Upper lobe of left lung (tissue), 6 donors: ENCODE data around the gene SPINK14. TPM values are rescaled to one million over a fixed set of nuclear protein-coding genes. Genes with fewer than 3 reads are reported as not detected.

Experiments used
- ATAC-seq, 2 donors: fragments of 200-7000 bp; cut with Tn5 transposase; one replicate each; pipeline ENCODE4 v1.9.1; 2022; ENCODE audit warnings: mild to moderate bottlenecking in 2 of 2, moderate library complexity in 2 of 2; ENCODE audit not compliant: low FRiP score in 2 of 2
- DNase-seq, 2 donors: peaks; one replicate each; pipeline ENCODE4 v3.0.0-alpha.2; 2019 to 2020
- H3K27ac ChIP-seq, 4 donors: fragments of 200-600 bp; sonication (generic); one replicate each; pipeline ENCODE4 v1.5.1; 2016 to 2019
- H3K27me3 ChIP-seq, 4 donors: fragments of 200-600 bp; sonication (generic); one replicate each; pipeline ENCODE4 v1.5.1; 2017 to 2019
- H3K36me3 ChIP-seq, 4 donors: fragments of 200-600 bp; sonication (generic); one replicate each; pipeline ENCODE4 v1.5.1; 2016 to 2019
- H3K4me1 ChIP-seq, 4 donors: fragments of 200-600 bp; sonication (generic); one replicate each; pipeline ENCODE4 v1.5.1; 2018 to 2019
- H3K4me3 ChIP-seq, 4 donors: fragments of 200-600 bp; sonication (generic); one replicate each; pipeline ENCODE4 v1.5.1; 2017 to 2019; ENCODE audit warnings: mild to moderate bottlenecking in 2 of 4, moderate library complexity in 1 of 4
- H3K9me3 ChIP-seq, 4 donors: fragments of 200-600 bp; sonication (generic); one replicate each; pipeline ENCODE4 v1.5.1; 2018 to 2019
- CTCF ChIP-seq, 6 experiments: fragments of 450-650 bp in 4 of 6; fragments of 200-600 bp in 2 of 6; sonication (generic) in 2 of 6; IDR thresholded peaks; one replicate each; pipeline ENCODE4 v1.5.1; 2016 to 2019; ENCODE audit warnings: antibody characterized with exemption in 6 of 6
- EP300 ChIP-seq, 4 donors: sonication (generic); formaldehyde crosslinking; IDR thresholded peaks; one replicate each; pipeline ENCODE4 v1.5.1; 2017; ENCODE audit warnings: antibody characterized with exemption in 4 of 4, control low read depth in 2 of 4
- POLR2A ChIP-seq, 4 donors: fragments of 450-650 bp; IDR thresholded peaks; one replicate each; pipeline ENCODE4 v1.5.1; 2016 to 2017; ENCODE audit warnings: antibody characterized with exemption in 4 of 4, mild to moderate bottlenecking in 2 of 4
- POLR2AphosphoS5 ChIP-seq, 2 donors: sonication (generic); formaldehyde crosslinking; IDR thresholded peaks; one replicate each; pipeline ENCODE4 v1.5.1; 2017; ENCODE audit warnings: antibody characterized with exemption in 2 of 2
- WGBS, 2 donors: methylation state at CpG; one replicate each; pipeline ENCODE4 v1.1.5; 2017 to 2018; 5-methylcytosine and 5-hydroxymethylcytosine counted together
- total RNA-seq, 6 donors: library from RNA; depleted of rRNA in 4 of 6; stranded (reverse); fragments of >200 nt in 4 of 6; gene quantifications; one replicate each; pipeline versions ENCODE4 v1.1.0 to v1.2.1, GENCODE V29; 2016 to 2021
- donor health status: DM: no; HTN: no; CAD: no; lungs with moderate emphysema.
- donor health status: DM: no; HTN: yes; CAD: no; lungs with severe emphysema.

Gene SPINK14
- total RNA-seq, 6 donors from 2014 or later: not detected

DNA sequence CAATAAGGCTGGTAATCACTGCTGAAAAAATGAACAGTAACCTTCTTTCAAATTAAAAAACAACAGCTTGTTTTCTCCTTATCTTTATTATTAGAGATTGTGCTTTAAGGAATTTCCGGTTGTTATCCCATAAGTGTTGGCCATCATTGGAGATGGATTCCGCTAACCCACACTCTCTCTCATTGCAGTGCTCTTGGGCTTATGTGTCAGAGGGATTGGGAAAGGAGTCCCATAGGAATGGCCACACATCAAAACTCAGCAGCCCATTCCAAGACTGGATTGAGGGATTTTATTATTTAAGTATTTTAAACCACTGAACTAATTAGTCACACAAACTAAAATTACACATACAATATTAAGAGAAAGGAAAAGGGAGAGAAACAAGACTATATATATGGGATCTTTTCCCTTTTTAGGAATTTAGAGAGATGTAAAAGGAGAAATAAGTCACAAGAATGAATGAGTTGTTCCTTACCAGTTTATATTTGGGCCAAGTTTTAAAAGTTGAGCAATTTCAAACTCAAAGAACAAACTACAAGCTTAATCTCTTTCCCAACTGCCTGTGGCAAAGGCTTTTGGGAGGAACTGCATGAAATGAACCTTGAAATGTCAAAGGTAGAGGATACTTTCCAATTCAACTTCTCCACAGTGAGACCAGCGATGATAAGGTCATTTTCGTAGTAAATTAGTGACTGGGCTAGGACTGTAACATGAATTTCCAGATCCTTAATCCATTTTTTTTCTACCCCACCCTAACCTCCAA is 36.9 kb downstream of the SPINK14 start:
- H3K9me3 ChIP-seq: no peaks in the 10 kb centered on the region
- DNase-seq (no peak), ATAC-seq (peak in 1 of 2 donors; percentile 38)
- 81 to 84% methylated on average over 4 of the region's 4 CpGs for WGBS, 2 donors
- no peaks in the 10 kb centered on the region for H3K27me3 ChIP-seq
- TF ChIP-seq POLR2AphosphoS5 (IDR thresholded peaks at IDR 0.05): no peak
- TF ChIP-seq POLR2A (IDR thresholded peaks at IDR 0.05): no peak
- TF ChIP-seq CTCF (IDR thresholded peaks at IDR 0.05): no peak
- no peak for TF ChIP-seq EP300 (IDR thresholded peaks at IDR 0.05)
- peak overlapping the region in 2 of 4 donors; percentile 2 to 7 for H3K27ac ChIP-seq
- no peaks in the 10 kb centered on the region for H3K36me3 ChIP-seq
- no peak overlapping the region for H3K4me3 ChIP-seq
- H3K4me1 ChIP-seq: no peaks in the 10 kb centered on the region

GRCh38 chr5:148205865-148206264 is 37.5 kb downstream of the SPINK14 start:
- Histone ChIP-seq H3K27ac (peak overlapping the region in 1 of 4 donors; percentile 2), H3K4me3 (no peak overlapping the region), H3K4me1 (no peaks in the 10 kb centered on the region), H3K9me3 (no peaks in the 10 kb centered on the region), H3K27me3 (no peaks in the 10 kb centered on the region), H3K36me3 (no peaks in the 10 kb centered on the region)
- DNase-seq: no peak
- TF ChIP-seq EP300 (IDR thresholded peaks at IDR 0.05): no peak
- WGBS, 2 donors: 62 to 78% methylated on average over 1 of the region's 1 CpG
- ATAC-seq: no peak

GRCh38 chr5:148206620-148207019 is 38.3 kb downstream of the SPINK14 start:
- Histone ChIP-seq H3K4me1 (no peaks in the 10 kb centered on the region), H3K36me3 (no peaks in the 10 kb centered on the region), H3K27ac (no peak overlapping the region), H3K27me3 (no peaks in the 10 kb centered on the region), H3K9me3 (no peaks in the 10 kb centered on the region), H3K4me3 (no peak overlapping the region)
- 60 to 79% methylated on average over 1 of the region's 1 CpG for WGBS, 2 donors
- no peak for TF ChIP-seq EP300 (IDR thresholded peaks at IDR 0.05)
- no peak for TF ChIP-seq POLR2A (IDR thresholded peaks at IDR 0.05)
- TF ChIP-seq CTCF (IDR thresholded peaks at IDR 0.05): no peak
- no peak for TF ChIP-seq POLR2AphosphoS5 (IDR thresholded peaks at IDR 0.05)
- DNase-seq: no peak
- ATAC-seq: no peak

- Histone ChIP-seq H3K4me3 (no peak overlapping the region), H3K27ac (no peak overlapping the region), H3K27me3 (no peaks in the 10 kb centered on the region), H3K9me3 (no peaks in the 10 kb centered on the region), H3K4me1 (no peaks in the 10 kb centered on the region), H3K36me3 (no peaks in the 10 kb centered on the region)
- TF ChIP-seq CTCF (IDR thresholded peaks at IDR 0.05) (no peak), POLR2A (IDR thresholded peaks at IDR 0.05) (no peak), EP300 (IDR thresholded peaks at IDR 0.05) (no peak), POLR2AphosphoS5 (IDR thresholded peaks at IDR 0.05) (no peak)
- DNase-seq (no peak), ATAC-seq (peak in 1 of 2 donors; percentile 21)
Measured at GRCh38 chr5:148208226-148208625, 39.9 kb downstream of the SPINK14 start.

- no peak for TF ChIP-seq CTCF (IDR thresholded peaks at IDR 0.05)
- no peak for TF ChIP-seq POLR2AphosphoS5 (IDR thresholded peaks at IDR 0.05)
- no peak for TF ChIP-seq POLR2A (IDR thresholded peaks at IDR 0.05)
- no peak for TF ChIP-seq EP300 (IDR thresholded peaks at IDR 0.05)
- DNase-seq (no peak), ATAC-seq (no peak)
Measured at GRCh38 chr5:148209151-148209770, 40.9 kb downstream of the SPINK14 start.

More at GRCh38 chr5:148209151-148209770, 40.9 kb downstream of the SPINK14 start:
- Histone ChIP-seq H3K27ac (no peak overlapping the region), H3K9me3 (no peaks in the 10 kb centered on the region), H3K27me3 (no peaks in the 10 kb centered on the region), H3K4me3 (no peak overlapping the region), H3K36me3 (no peaks in the 10 kb centered on the region), H3K4me1 (no peaks in the 10 kb centered on the region)
- whole genome bisulfite sequencing, 2 donors: 40 to 47% methylated on average over 3 of the region's 3 CpGs
